SJCRH30 (cell line): ENCODE results near the gene THOC5. TPM values are rescaled to one million over a fixed set of nuclear protein-coding genes. Genes with fewer than 3 reads are reported as not detected.
"Not testable (repeated sequence)": the region's sequence is repeated elsewhere in the genome, so short reads cannot be mapped to it uniquely, and the experiment has no call there.

Experiments used
- DNase-seq, 2 experiments: peaks; one replicate each; pipeline ENCODE4 v3.0.0-alpha.2; 2015 to 2020
- H3K27ac ChIP-seq: fragments of 250-450 bp; sonication (Bioruptor Pico); 2 replicates; pipeline ENCODE4 v1.5.1; 2020; ENCODE audit warnings: mild to moderate bottlenecking, moderate library complexity
- H3K27me3 ChIP-seq: fragments of 250-450 bp; sonication (Bioruptor Pico); 2 replicates; pipeline ENCODE4 v1.5.1; 2020; ENCODE audit warnings: mild to moderate bottlenecking, moderate library complexity
- H3K36me3 ChIP-seq: fragments of 250-450 bp; sonication (Bioruptor Pico); 2 replicates; pipeline ENCODE4 v1.5.1; 2020; ENCODE audit warnings: mild to moderate bottlenecking, moderate library complexity
- H3K4me1 ChIP-seq: fragments of 250-450 bp; sonication (Bioruptor Pico); 2 replicates; pipeline ENCODE4 v1.5.1; 2020; ENCODE audit warnings: mild to moderate bottlenecking, moderate library complexity
- H3K4me3 ChIP-seq: fragments of 250-450 bp; sonication (Bioruptor Pico); 2 replicates; pipeline ENCODE4 v1.5.1; 2020; ENCODE audit warnings: mild to moderate bottlenecking, moderate library complexity
- H3K9me3 ChIP-seq: fragments of 250-450 bp; sonication (Bioruptor Pico); replicated peaks from 2 replicates; pipeline ENCODE4 v1.5.1; 2020; ENCODE audit warnings: mild to moderate bottlenecking, moderate library complexity
- total RNA-seq: library from RNA; depleted of rRNA; stranded (reverse); fragments of >200 nt; shearing (Covaris generic); gene quantifications from 2 replicates; pipeline ENCODE4 v1.2.3, GENCODE V29; 2014

THOC5 gene
- total RNA-seq, 1 experiment from 2014 or later = 41.4 TPM

GRCh38 chr22:29570912-29571549 lies 17.5 kb upstream of the THOC5 start:
- H3K9me3 ChIP-seq = no peaks in the 10 kb centered on the region
- H3K4me1 ChIP-seq = no peaks in the 10 kb centered on the region
- no peaks in the 10 kb centered on the region for H3K27me3 ChIP-seq
- DNase-seq = no peak
- no peaks in the 10 kb centered on the region for H3K36me3 ChIP-seq
- no peak overlapping the region for H3K27ac ChIP-seq
- H3K4me3 ChIP-seq = no peak overlapping the region

GRCh38 chr22:29570456-29570855 lies 16.9 kb upstream of the THOC5 start:
- Histone ChIP-seq H3K27me3 (no peaks in the 10 kb centered on the region), H3K9me3 (no peaks in the 10 kb centered on the region), H3K4me3 (no peak overlapping the region), H3K36me3 (no peaks in the 10 kb centered on the region), H3K4me1 (no peaks in the 10 kb centered on the region), H3K27ac (no peak overlapping the region)
- DNase-seq = no peak

GRCh38 chr22:29569011-29569678 lies 15.6 kb upstream of the THOC5 start:
- H3K27me3 ChIP-seq = no peaks in the 10 kb centered on the region
- no peak for DNase-seq
- H3K4me3 ChIP-seq = no peak overlapping the region
- no peaks in the 10 kb centered on the region for H3K9me3 ChIP-seq
- H3K36me3 ChIP-seq = no peaks in the 10 kb centered on the region
- H3K4me1 ChIP-seq = no peaks in the 10 kb centered on the region
- no peak overlapping the region for H3K27ac ChIP-seq

GRCh38 chr22:29567338-29567737 lies 13.8 kb upstream of the THOC5 start:
- H3K4me1 ChIP-seq = no peaks in the 10 kb centered on the region
- H3K4me3 ChIP-seq = no peak overlapping the region
- no peaks in the 10 kb centered on the region for H3K9me3 ChIP-seq
- no peaks in the 10 kb centered on the region for H3K36me3 ChIP-seq
- DNase-seq = no peak
- H3K27ac ChIP-seq = no peak overlapping the region
- no peaks in the 10 kb centered on the region for H3K27me3 ChIP-seq

- H3K36me3 ChIP-seq, H3K4me3 ChIP-seq, H3K4me1 ChIP-seq, H3K27ac ChIP-seq, DNase-seq, H3K9me3 ChIP-seq, H3K27me3 ChIP-seq: not testable (repeated sequence)
Measured at GRCh38 chr22:29566513-29566912, 13.0 kb upstream of the THOC5 start.

GRCh38 chr22:29563652-29564460 lies 10.3 kb upstream of the THOC5 start:
- Histone ChIP-seq H3K27me3 (no peaks in the 10 kb centered on the region), H3K27ac (no peak overlapping the region), H3K4me1 (no peaks in the 10 kb centered on the region), H3K4me3 (no peak overlapping the region), H3K9me3 (no peaks in the 10 kb centered on the region), H3K36me3 (no peaks in the 10 kb centered on the region)
- DNase-seq = no peak

GRCh38 chr22:29559853-29560252 lies 6.3 kb upstream of the THOC5 start:
- Histone ChIP-seq H3K36me3 (no peaks in the 10 kb centered on the region), H3K4me1 (no peaks in the 10 kb centered on the region), H3K27me3 (no peaks in the 10 kb centered on the region), H3K4me3 (no peak overlapping the region), H3K9me3 (no peaks in the 10 kb centered on the region), H3K27ac (no peak overlapping the region)
- DNase-seq = no peak

- no peaks in the 10 kb centered on the region for H3K36me3 ChIP-seq
- H3K4me3 ChIP-seq = no peak overlapping the region
- H3K4me1 ChIP-seq = 0 out of 2 replicates have a peak, but pooled peaks cover 4% of the 10 kb centered on the region
- no peak for DNase-seq
- H3K27me3 ChIP-seq = no peaks in the 10 kb centered on the region
- no peaks in the 10 kb centered on the region for H3K9me3 ChIP-seq
- H3K27ac ChIP-seq = no peak overlapping the region
Measured at GRCh38 chr22:29559030-29559429, 5.5 kb upstream of the THOC5 start.

- Histone ChIP-seq H3K4me1 (0 out of 2 replicates have a peak, but pooled peaks cover 4% of the 10 kb centered on the region), H3K9me3 (no peaks in the 10 kb centered on the region), H3K27ac (no peak overlapping the region), H3K27me3 (no peaks in the 10 kb centered on the region), H3K4me3 (no peak overlapping the region), H3K36me3 (0 out of 2 replicates have a peak, but pooled peaks cover 4% of the 10 kb centered on the region)
- DNase-seq = no peak
Measured at GRCh38 chr22:29555065-29555644, 1.6 kb upstream of the THOC5 start.

GRCh38 chr22:29552357-29552756 lies 1.2 kb downstream of the THOC5 start:
- not testable (repeated sequence) for H3K9me3 ChIP-seq, H3K4me1 ChIP-seq, H3K27me3 ChIP-seq, H3K27ac ChIP-seq, H3K4me3 ChIP-seq, DNase-seq
- peaks cover 22% of the 10 kb centered on the region for H3K36me3 ChIP-seq

GRCh38 chr22:29550005-29550404 lies 3.6 kb downstream of the THOC5 start:
- Histone ChIP-seq H3K4me3 (no peak overlapping the region), H3K9me3 (no peaks in the 10 kb centered on the region), H3K27ac (no peak overlapping the region), H3K4me1 (0 out of 2 replicates have a peak, but pooled peaks cover 4% of the 10 kb centered on the region), H3K36me3 (peaks cover 22% of the 10 kb centered on the region), H3K27me3 (no peaks in the 10 kb centered on the region)
- no peak for DNase-seq

GRCh38 chr22:29545045-29545444 lies 8.5 kb downstream of the THOC5 start:
- not testable (repeated sequence) for H3K4me1 ChIP-seq, H3K9me3 ChIP-seq, H3K27ac ChIP-seq, DNase-seq, H3K27me3 ChIP-seq, H3K4me3 ChIP-seq
- H3K36me3 ChIP-seq = peaks cover 33% of the 10 kb centered on the region

GRCh38 chr22:29541845-29542244 lies 11.7 kb downstream of the THOC5 start:
- Histone ChIP-seq H3K27ac (no peak overlapping the region), H3K9me3 (no peaks in the 10 kb centered on the region), H3K4me3 (no peak overlapping the region), H3K4me1 (no peaks in the 10 kb centered on the region), H3K36me3 (peaks cover 40% of the 10 kb centered on the region), H3K27me3 (no peaks in the 10 kb centered on the region)
- DNase-seq = no peak

GRCh38 chr22:29539105-29539504 lies 14.5 kb downstream of the THOC5 start:
- no peaks in the 10 kb centered on the region for H3K4me1 ChIP-seq
- no peak for DNase-seq
- H3K9me3 ChIP-seq = no peaks in the 10 kb centered on the region
- H3K4me3 ChIP-seq = no peak overlapping the region
- no peak overlapping the region for H3K27ac ChIP-seq
- no peaks in the 10 kb centered on the region for H3K27me3 ChIP-seq
- H3K36me3 ChIP-seq = peaks cover 48% of the 10 kb centered on the region

GRCh38 chr22:29536411-29536810 lies 17.1 kb downstream of the THOC5 start:
- no peak overlapping the region for H3K4me3 ChIP-seq
- H3K27me3 ChIP-seq = no peaks in the 10 kb centered on the region
- DNase-seq = no peak
- H3K36me3 ChIP-seq = peaks cover 61% of the 10 kb centered on the region
- no peak overlapping the region for H3K27ac ChIP-seq
- no peaks in the 10 kb centered on the region for H3K4me1 ChIP-seq
- no peaks in the 10 kb centered on the region for H3K9me3 ChIP-seq
